ENCODE measurements around the gene LRRC47. TPM values are rescaled to one million over a fixed set of nuclear protein-coding genes. Genes with fewer than 3 reads are reported as not detected.

Gene LRRC47
- total and polyA plus RNA-seq, 2 of the 13 experiments (the other 11 are each of a cell fraction or from before 2014, with no cell fraction given): 18.3 to 52.5 TPM

DNA sequence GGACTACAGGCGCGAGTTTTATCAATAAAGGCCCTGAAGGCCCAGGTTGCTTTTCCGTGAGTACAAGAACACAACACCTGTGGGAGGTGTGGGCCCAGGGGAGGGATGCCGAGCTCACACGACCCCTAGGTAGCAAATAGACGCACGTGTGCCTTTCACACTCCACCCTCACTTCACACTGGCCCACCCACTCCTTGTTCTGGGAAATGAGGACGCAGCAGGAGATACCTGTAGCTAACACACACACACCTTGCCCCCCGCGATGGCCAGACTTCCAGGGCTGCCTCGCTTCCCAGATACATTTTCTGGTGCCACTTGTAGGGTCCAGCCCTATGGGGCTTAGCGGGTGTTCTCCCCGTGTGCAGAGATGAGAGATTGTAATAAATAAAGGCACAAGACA is 48.4 kb downstream of the LRRC47 start:
- H3K4me3 ChIP-seq (replicated peaks in 1 of 3; ENCODE audit: insufficient read depth in 1 of 3, low read depth in 2 of 3, low read length in 3 of 3): peak overlapping the region in 1 of 3 experiments; percentile 84; a peak in 1 of 6 replicates
- intact Hi-C loops (cut with micrococcal nuclease; ENCODE audit: unreplicated experiment): no loop called here
- DNase-seq (ENCODE audit: low spot score) (no peak), ATAC-seq (no peak), FAIRE-seq (no peak)
- no peak overlapping the region for H2AFZ ChIP-seq (ENCODE audit: low read length)
- no peak overlapping the region for H3K27ac ChIP-seq (ENCODE audit: extremely low read length, insufficient read depth, low read length)
- 53% methylated on average over 13 of the region's 13 CpGs for WGBS (ENCODE audit: low lambda C conversion rate)
- no TSS peak for BruUV-seq (replicated peaks)
- CTCF ChIA-PET (ENCODE audit: low intra/inter-chr PET ratio, low total read pairs): no interaction called here
- peaks cover 6 to 20% of the 10 kb centered on the region in 2 experiments; a peak in 4 of 5 replicates for H3K27me3 ChIP-seq (ENCODE audit: control insufficient read depth in 1 of 2, insufficient read depth in 2 of 2, low read length in 2 of 2)
- no peaks in the 10 kb centered on the region for H3K9me3 ChIP-seq (ENCODE audit: low read length)
- no peaks in the 10 kb centered on the region for H4K20me1 ChIP-seq (ENCODE audit: insufficient read depth, low read length)
- H3K36me3 ChIP-seq (replicated peaks in 1 of 2; ENCODE audit: control insufficient read depth in 1 of 2, insufficient read depth in 2 of 2, low read length in 2 of 2): peaks cover 0 to 3% of the 10 kb centered on the region in 2 experiments; a peak in 3 of 5 replicates
- peaks cover 31% of the 10 kb centered on the region for H3K4me1 ChIP-seq (ENCODE audit: insufficient read depth, low read length)
- H3K9ac ChIP-seq (ENCODE audit: insufficient read depth, low read depth, low read length): no peak overlapping the region
- in situ Hi-C loops (cut with HindIII; ENCODE audit: extremely low pct_ligation_motif_present, low pct_unique_long_range_greater_than_20kb): no loop called here
- H3K4me2 ChIP-seq (ENCODE audit: low read depth, low read length): peak overlapping the region; percentile 85
- POLR2A ChIA-PET: interaction anchor here (0.6 kb wide), 1 partner anchor 8 kb away, joined by 3 read pairs; no protein-coding TSS in a partner anchor
- TF ChIP-seq ZNF878 (CRISPR knock-in tag; IDR thresholded peaks at IDR 0.05) (no peak), KDM6A (CRISPR knock-in tag; IDR thresholded peaks at IDR 0.05; ENCODE audit: low read depth) (no peak), BORCS8-MEF2B (CRISPR knock-in tag; IDR thresholded peaks at IDR 0.05) (no peak), ZNF30 (CRISPR knock-in tag; IDR thresholded peaks at IDR 0.05) (no peak), ZFP36 (IDR thresholded peaks at IDR 0.05; ENCODE audit: borderline replicate concordance, low read depth, low read length, partially characterized antibody) (no peak), RBM22 (optimal IDR thresholded peaks at IDR 0.05; ENCODE audit: low read length) (no peak), GFI1 (CRISPR knock-in tag; IDR thresholded peaks at IDR 0.05; ENCODE audit: borderline replicate concordance) (no peak), PRPF4 (IDR thresholded peaks at IDR 0.05; ENCODE audit: low read depth, low read length, poor library complexity, severe bottlenecking) (no peak), SMC3 (IDR thresholded peaks at IDR 0.05; ENCODE audit: low read length) (no peak), ZBTB20 (CRISPR knock-in tag; IDR thresholded peaks at IDR 0.05; ENCODE audit: borderline replicate concordance, low read depth) (no peak), TMF1 (CRISPR knock-in tag; IDR thresholded peaks at IDR 0.05; ENCODE audit: low read depth) (no peak)
- peaks cover 6% of the 10 kb centered on the region for H3K79me2 ChIP-seq (ENCODE audit: insufficient read depth, low read length)
